NCI-H345 treated with DMSO at 0.1 percent for 48 hours (cell line): ENCODE results near the gene GRID1.

Experiments
- DNase-seq: peaks from one replicate; lab custom pipeline; 2025; ENCODE audit not compliant: unreplicated experiment; lab: John Stamatoyannopoulos, UW

GRID1 gene

GRCh38 chr10:85598646-85599045 lies 767.9 kb downstream of the GRID1 start:
- no peak for DNase-seq

GRCh38 chr10:85597006-85597405 lies 769.6 kb downstream of the GRID1 start:
- no peak for DNase-seq

GRCh38 chr10:85596389-85596788 lies 770.2 kb downstream of the GRID1 start:
- no peak for DNase-seq

GRCh38 chr10:85594239-85594638 lies 772.4 kb downstream of the GRID1 start:
- DNase-seq, result no peak

- no peak for DNase-seq
Measured at GRCh38 chr10:85593226-85593772, 773.3 kb downstream of the GRID1 start.

- no peak for DNase-seq
Measured at GRCh38 chr10:85581371-85581770, 785.2 kb downstream of the GRID1 start.

GRCh38 chr10:85580585-85580984 lies 786.0 kb downstream of the GRID1 start:
- DNase-seq, result no peak

- DNase-seq, result no peak
Measured at GRCh38 chr10:85578860-85579259, 787.7 kb downstream of the GRID1 start.

- DNase-seq, result no peak
Measured at GRCh38 chr10:85575441-85575840, 791.2 kb downstream of the GRID1 start.

- no peak for DNase-seq
Measured at GRCh38 chr10:85570871-85571270, 795.7 kb downstream of the GRID1 start.

- DNase-seq, result no peak
Measured at GRCh38 chr10:85565381-85565780, 801.2 kb downstream of the GRID1 start.

- DNase-seq, result no peak
Measured at GRCh38 chr10:85558533-85558932, 808.1 kb downstream of the GRID1 start.

- no peak for DNase-seq
Measured at GRCh38 chr10:85557706-85558105, 808.9 kb downstream of the GRID1 start.

GRCh38 chr10:85557077-85557476 lies 809.5 kb downstream of the GRID1 start:
- DNase-seq, result no peak
